RPMI8226 (cell line): ENCODE measurements around the gene MAGI1.

Experiments used
- DNase-seq: peaks from one replicate; pipeline ENCODE4 v3.0.0-alpha.2; 2015

Gene MAGI1

DNA sequence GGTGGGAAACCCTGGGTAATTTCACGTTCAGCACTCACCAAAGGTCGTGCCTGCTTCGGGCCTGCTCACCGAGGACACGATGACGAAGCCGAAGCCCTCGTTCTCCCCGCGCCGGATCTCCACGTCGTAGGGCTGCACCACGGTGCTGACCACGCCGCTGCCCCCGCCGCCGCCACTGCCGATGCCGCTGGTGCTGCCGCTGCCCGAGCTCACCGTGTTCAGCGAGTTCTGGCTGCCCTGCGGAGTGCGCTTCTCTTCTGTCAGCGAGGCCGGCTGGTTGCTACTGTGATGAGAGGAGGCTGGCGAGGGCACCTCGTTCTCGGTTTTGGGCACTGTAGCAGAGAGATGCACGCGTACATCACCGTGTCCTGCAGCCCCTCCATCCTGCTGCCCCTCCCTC is 659.5 kb downstream of the MAGI1 start:
- no peak for DNase-seq

DNA sequence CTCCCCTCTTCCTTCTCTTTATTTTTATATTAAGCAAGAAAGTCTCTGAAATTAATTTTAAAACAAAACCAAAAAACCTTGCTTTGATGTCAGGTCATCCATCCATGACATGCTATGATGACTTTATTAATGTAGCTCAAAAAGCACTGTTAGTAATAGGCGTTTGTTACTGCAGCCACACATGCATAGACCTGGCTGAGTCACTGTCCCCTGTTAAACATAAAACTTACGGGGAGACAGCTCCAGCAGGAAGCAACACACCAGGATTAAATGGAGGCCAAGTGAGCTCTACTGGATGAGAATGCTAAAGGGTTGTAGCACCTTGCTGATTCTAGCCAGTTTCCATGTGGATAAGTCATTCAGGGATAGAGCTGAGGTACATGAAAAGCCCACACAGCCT is 661.1 kb downstream of the MAGI1 start:
- DNase-seq: no peak

DNA sequence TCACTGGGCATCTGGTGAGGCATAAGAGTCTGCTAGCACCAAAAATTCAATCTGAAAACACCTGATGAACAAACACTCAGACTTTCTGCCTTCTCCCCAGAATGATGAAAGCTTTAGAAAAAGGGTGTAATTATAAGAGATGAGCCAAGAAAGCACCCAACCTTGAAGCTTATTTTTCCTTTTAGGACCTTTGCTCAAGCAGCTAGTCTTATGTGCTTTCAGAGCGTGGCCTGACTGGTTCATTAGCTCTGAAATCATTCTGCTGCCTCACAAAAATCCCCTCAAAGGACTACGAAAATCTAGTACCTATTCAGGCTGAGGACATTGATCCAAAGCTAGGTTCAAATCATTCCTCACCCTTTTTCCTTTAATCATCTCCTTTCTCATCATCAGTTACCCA is 662.3 kb downstream of the MAGI1 start:
- no peak for DNase-seq

DNA sequence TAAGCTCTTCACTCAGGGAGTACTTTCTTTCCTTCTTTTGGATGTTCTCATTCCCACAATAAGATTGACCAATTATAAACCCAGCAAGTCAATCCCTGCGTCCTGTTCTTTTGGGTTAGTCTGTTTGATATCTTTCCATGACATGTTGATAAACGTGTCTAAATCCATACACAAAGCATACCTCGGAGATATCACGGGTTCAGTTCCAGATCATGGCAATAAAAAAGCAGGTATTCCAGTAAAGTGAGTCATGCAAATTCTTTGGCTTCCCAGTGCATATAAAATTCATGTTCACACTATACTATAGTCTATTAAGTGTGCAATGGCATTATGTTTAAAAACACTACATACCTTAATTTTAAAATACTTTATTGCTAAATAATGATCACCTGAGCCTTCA is 667.7 kb downstream of the MAGI1 start:
- no peak for DNase-seq

DNA sequence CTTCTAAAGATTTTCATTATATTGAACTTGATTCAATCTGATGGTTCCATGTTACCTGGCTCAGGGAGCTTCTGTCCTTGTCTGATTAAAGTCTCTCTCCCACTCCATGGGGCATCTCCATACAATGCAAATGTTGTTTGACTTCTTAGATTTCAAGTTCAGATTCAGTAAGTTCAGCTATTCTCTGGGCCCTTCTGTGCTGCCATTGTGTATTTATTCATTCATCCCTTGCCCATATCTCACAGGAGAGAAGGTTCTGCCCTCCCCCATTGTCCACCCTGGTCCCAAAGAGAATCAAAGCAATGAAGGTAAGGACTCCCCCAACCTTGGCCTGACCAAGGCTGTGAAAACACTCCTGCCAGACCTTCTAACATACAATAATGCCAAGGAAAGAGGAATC is 669.9 kb downstream of the MAGI1 start:
- no peak for DNase-seq

DNA sequence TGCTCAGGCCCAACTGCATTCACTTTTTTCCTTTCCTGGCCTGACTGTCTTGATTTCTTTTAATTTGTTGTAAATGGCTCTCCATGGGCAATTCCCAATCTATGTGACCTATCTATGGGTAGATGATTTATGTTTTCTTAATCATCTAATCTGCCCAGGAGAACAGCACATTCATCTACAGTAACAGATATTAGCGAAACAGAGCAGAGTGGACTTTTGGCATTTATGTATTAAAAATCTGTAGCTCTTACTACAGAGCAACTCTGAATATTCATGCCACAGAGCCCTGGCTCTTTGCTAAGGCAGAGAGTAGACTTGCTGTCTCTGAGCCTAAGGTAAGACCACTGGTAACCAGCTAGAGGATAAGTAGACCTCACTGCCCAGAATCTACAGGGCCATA is 676.0 kb downstream of the MAGI1 start:
- no peak for DNase-seq

DNA sequence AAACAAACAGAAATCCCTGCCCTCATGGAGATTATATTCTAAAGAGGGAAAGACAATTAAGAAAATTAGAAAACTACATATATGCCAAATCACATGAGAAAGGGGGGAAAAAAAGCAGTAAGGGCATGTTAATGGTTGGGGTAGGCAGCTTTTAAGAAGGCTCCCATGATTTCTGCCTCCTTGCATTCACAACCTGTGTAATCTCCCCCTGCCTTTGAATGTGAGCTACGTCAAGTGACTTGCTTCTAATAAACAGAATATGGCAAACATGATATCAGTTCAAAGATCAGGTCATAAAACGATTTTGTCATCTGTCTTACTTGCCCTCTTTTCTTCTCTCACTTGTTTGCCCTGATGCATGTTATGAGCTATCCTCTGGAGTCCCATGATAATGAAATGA is 677.3 kb downstream of the MAGI1 start:
- no peak for DNase-seq

DNA sequence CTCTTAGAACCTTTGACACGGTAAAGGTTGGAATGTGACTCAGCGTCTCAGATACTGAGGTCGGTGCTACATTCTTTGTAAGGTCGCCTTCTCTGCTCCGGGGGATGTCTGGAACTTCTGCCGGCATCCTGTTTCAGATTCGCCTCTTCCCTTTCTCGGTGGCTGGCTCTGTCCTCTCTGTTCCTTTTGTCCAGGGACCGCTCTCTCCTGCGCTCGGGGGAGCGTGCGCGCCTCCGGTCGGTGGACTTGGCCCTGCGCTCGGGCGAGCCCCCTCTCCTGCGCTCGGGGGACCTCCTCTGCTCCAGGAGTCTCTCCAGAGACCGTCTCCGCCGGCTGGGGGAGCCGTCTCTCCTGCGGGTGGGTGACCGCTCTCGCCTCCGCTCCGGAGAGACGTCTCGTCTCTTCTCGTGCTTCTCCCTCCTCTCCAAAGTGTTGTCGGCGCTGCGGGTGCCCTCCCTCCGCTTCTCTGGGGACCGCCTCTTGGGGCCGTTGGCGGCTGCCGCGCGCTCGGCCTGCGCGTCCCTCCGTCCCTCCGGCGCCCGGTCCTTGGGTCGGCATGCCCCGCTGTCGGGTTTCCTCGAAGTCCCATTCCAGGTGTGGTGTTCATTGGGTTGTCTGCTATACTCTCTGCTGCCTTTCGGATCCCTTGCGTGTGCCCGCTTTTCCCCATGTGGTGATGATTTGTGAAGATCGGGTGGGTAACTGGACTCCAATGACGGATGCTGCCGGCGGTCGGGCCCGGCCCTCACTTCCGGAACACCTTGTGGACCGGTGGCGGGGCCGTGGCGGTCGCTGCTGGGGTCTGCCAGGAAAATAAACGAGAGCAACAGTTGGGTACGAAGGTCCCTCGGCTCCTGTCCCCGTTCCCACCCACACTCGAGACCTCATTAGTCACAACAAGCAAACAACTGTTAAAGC is 682.1 kb downstream of the MAGI1 start:
- DNase-seq: no peak

DNA sequence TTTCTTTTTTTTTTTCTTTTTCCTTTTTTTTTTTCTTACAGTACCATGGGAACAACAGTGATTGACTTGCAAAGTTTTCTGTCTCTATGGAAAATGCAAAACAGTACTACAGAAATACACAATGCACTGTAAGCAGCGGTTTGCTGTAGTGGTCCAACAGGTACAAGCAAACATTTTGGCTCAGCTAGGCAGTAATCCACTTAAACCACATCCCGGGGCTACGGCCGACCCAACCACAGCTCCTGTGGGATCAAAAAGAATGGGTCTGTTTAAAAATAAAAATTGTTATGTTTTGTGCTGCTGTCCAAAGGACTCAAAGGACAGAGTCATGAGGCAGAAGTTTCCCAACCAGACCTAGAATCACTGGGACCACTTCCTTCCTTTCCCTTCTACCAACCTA is 683.8 kb downstream of the MAGI1 start:
- DNase-seq: no peak

DNA sequence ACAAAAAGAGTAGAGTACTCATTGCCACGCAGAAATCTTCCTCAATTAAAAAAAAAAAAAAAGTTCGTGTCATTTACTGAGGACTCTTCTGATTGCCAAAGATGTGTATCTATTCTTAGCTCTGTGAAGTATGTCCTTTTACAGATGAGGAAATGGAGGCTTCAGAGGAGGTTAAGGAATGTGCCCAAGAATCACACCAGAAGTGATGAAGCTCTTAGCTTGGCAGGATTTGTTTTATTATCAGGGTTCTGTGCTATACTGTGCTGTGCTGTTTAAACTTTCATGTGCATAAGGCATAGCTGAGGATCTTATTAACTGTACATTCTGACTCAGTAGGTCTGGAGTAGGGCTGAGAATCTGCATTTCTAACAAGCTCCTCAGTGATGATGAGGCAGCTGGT is 685.8 kb downstream of the MAGI1 start:
- DNase-seq: no peak

DNA sequence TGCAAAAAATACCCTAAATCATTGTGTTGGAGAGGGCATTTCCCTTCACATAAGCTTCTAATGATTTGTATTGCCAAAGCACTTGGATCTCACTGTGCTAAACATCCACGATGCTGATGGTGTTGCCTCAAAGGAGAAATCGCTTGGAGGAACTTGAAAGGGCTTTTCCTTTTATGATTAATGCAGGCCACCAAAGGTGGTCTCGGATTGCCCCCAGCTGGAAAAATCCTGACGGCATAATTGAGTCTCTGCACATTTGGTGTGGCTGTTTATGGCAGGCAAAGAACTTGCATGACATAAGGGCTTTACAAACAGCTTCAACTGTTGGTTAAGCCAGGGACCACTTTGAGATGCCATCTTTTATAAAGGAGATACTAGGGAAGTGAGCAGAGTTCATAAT is 687.0 kb downstream of the MAGI1 start:
- no peak for DNase-seq

DNA sequence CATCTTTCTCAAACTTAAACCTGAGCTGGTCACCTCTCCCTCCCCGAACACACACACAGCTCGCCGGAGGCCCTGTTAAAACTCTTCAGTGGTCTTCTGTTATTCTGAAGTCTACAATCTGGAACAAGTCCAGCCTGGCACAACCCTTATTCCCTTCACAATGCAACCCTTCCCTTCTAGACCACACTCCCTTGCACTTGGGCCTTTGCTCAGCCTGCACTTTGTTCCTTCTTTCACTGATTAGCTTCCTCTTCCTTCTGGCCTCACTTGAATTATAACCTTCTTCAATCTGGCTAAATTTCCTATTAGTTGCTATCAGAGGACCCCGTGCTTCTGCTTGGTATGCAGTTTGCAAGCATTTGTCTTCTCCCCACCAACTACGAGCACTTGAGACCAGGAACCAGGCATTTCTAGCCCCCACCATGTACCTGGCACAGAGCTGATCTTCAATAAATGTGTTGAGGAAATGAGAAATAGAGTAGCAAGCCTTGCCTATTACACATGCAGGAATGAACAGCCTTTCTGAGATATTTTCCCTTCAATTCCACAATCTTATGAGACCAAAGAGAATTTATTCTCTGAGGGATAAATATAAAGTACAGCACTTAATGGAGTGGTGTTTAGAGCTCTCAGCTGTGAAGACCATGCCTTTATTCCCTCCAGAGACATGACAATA is 687.8 kb downstream of the MAGI1 start:
- DNase-seq: no peak

DNA sequence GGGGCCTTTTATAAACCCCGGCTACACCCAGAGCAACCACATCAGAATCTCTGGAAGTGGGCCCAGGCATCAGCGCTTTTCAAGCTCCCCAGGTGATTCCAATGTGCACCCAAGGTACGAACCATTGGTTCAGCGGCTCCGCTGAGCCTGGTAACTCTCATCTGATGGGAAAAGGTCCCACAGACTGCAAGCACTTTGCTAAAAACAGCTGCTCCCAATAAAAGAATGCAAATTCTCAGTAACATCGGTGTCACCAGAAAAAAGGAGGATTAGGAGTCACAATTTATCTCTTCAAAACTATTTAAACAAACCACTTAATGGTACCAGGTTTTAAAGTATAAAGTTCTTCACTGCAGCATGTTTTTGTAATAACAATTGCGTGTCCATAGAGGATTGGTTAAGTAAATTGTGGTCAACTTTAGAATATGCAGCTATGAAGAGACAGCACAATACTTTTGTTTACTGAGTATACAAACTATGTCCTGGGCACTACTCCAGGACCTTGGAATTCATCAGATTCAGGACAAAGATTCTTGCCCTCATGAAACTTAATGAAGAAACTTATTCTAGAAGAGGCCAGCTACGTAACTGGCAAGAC is 690.2 kb downstream of the MAGI1 start:
- DNase-seq: no peak

DNA sequence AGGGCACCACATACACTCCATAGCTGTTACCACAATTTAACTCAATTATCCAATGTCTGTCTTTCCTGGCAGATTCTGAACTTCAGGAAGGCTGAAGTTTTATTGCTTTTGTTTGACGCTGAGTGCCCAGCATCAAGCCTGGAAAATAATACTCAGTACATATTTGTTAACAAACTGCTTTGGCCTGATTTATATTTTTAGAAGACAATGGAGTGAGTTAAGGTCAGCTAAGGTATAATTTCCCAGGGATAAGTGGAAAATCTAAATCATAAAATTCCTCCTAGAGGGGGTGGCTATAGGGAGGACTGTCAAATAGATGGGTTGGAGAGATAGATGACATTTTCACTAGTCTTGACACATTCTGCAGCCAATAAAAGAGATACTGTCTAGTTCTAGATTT is 691.6 kb downstream of the MAGI1 start:
- DNase-seq: no peak

DNA sequence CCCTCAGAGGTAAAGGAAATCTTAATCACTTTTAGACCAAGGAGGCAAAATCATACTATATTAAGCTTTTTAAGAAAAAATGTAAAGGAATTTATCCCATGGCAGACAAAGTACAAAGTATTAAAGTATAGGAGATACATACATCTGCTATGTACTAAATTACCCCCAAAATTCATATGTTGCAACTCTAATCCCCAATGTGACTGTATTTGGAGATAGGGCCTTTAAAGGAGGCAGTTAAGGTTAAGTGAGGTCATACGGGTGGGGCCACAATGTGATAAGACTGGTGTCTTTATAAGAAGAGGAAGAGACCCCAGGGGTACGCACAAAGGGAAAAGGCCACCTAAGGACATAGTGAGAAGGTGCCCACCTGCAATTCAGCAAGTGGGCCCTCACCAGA is 693.9 kb downstream of the MAGI1 start:
- DNase-seq: no peak

DNA sequence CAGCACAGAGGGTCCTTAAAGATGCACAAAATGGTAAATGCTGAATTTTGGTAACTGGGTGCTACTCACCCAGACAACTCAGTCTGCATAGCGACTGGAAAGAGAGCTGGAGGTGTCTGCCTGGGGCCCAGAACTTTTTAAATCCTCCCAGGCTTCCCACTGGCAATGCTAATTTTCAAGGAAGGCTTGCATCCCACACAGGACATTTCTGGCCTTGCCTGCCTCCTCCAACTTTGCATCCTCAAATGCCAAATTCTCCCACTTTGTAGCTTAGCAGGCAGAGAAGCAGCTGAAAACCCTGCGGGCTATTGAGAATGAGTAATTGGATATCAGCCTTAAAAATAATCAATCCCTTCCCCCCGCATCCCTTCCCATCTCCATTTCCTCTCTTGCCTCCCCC is 694.3 kb downstream of the MAGI1 start:
- no peak for DNase-seq

DNA sequence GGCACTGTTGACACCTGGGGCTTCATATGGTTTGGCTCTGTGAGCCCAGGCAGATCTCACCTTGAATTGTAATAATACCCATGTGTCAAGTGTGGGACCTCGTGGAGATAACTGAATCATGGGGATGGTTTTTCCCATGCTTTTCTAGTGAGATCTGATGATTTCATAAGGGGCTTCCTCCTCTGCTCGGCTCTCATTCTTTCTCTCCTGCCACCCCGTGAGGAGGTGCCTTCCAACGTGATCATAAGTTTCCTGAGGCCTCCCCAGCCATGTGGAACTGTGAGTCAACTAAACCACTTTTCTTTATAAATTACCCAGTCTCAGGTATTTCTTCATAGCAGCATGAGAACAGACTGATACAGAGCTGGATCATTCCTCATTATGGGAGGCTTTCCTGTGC is 695.0 kb downstream of the MAGI1 start:
- no peak for DNase-seq

DNA sequence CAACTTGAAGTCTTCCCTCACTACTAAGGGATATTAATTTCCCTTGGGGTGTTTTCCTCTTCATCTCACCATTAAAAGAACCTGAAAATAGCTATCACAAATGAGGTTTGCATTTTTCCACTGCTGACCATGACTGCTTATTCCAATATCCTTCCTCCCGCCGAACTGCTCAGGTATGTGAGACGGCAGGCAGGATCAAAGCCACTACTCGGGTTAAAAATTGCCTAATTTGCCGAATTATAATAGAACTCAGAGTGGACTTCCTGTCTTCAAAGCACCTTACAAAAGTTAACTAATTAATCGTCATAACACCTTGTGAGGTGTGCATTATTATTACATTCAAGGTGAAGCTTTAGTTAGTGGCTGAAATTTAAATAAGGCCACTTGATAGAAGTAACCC is 695.7 kb downstream of the MAGI1 start:
- DNase-seq: no peak

DNA sequence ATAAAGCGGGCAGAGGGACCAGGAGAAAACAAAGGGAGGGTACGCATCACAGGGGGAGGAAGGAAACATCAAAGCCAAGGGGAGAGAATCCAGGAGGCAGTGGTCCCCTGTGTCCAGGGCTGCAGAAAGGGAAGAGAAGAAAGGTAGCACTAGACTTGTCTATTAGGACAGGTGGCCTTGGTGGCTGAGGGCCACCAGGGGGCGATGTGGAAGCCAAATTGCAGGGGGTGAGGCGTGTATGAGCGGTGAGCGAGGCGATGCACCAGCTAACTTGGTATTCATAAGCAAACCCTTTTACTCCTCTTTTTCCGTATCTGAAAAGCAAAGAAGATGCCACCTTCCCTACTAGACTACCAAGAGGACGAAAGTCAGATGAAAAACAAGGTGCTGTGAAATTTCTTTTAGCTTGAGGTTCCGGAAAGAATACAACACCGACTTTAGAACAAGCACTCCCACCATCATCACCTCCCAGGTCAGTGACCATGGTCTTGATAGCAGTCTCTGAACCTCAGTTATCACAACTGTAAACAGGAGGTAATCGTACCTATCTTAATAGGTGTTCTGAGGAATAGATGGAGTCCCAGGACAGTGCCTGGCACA is 696.5 kb downstream of the MAGI1 start:
- peak; percentile 70 for DNase-seq

DNA sequence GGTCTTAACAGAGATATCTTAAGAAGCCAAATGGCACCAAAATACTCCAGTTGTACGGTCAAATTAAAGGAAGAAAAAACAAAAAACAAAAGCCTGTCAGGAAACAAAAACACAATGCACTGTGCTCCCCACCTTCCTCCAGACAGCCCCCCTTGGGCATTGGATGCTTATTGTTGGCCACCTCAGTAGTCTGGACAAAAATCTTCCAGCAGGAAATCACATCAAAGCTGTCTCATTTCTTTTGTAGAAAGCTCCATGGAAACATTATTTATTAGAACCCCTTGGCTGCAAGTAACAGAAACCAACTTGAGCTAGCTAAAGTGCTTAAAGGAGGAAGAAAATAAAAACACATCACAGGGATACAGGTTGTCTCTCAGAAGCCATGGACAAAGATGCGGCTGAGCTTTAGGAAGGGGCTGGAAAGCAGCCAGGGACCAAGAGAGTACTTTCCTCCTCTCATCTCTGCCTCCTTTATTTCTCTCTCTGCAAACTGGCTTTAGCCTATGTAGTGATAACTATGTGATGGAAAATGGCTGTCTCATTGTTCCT is 699.5 kb downstream of the MAGI1 start:
- no peak for DNase-seq

DNA sequence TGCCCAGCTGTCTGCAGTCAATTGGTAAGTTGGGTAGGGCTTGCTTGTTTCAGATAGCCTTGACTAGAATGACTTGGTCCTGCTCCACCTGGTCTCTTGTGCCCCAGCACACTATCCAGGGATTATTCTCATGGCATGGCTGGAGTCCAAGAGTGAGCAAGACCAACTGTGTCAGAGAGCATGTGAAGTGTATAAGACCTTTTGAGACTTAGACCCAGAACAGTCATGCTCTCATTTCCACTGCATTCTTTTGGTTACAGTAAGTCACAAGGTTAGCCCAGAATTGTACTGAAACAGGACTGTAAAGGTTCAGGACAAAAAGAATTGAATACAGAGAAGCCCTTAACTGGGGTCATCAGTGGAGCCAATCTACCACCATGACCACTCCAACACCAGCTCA is 700.1 kb downstream of the MAGI1 start:
- no peak for DNase-seq

DNA sequence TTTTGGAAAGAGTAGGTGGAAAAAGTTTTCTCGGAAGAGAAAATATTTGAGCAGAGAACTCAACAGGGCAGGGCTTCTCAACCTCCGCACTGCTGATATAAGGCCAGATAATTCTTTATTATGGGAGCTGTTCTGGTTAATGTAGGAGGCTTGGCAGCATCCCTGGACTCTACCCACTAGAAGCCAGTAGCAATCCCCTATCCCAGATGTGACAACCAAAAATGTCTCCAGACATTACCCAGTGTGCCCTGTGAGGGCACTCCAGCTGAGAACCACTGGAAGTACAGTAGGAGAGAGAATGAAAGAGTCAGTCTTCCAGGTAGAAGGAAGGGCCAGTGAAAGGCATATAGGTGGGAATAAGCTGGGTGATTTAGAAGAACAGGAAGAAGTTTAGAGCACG is 703.1 kb downstream of the MAGI1 start:
- no peak for DNase-seq

DNA sequence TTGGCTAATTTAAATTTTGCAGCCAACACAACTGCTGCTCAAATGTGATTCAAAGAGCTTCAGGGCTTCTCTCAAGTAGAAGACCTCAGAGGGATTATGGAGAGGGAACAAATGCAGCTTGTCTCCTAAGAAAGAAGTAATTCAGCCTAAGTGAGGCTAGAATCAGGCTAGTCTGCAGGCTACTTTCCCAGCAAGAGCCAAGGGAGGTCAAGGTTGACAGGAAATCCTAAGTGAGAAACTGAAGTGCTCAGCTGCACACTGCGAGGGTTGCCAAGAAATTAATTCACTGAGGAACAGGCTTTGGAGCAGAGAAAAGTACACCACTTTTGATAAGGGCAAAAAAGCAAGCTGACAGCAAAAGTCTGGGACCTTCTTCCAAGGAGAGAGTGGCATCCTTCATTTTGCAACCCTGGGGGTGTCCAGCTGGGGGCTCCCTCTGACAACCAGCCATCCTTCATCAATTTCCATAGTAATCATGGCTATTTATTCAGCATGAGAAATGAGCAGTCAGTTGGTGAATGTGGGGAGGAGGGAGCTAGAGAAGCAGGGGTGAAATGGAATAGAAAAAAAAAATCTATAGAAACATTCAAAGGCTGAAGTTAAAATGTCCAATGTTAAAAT is 704.6 kb downstream of the MAGI1 start:
- DNase-seq: no peak
